NCI-H748 (cell line): ENCODE results near the gene TRIM62.
"Not testable (repeated sequence)": the region's sequence is repeated elsewhere in the genome, so short reads cannot be mapped to it uniquely, and the experiment has no call there.

Source experiments
- DNase-seq: peaks from one replicate; lab custom pipeline; 2025; ENCODE audit not compliant: unreplicated experiment; lab: John Stamatoyannopoulos, UW

The TRIM62 gene

DNA sequence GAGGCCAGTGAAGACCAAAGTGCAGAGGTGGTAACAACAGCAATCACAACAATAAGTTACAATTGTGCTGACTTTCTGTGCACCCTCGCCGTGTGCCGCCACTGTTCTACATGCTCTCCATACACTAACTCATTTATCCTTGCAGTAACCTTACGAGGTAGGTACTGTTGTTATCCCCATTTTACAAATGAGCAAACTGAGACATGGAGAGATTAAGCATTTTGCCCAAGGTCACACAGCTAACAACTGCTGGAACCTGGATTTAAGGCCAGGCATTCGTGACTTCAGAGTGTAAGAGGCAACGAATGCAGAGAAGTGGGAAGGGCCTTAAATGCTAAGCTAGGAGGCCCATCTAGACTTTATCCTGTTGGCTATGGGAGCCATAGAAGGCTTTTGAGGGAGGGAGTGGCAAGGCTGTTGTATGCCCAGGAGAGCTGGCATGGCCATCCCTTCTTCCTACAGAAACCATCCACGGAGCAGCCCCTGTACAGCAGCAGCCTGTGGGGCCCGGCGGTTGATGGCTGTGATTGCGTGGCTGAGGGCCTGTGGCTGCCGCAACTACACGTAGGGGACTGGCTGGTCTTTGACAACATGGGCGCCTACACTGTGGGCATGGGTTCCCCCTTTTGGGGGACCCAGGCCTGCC lies 64.3 kb downstream of the TRIM62 start:
- DNase-seq, result no peak

GRCh38 chr1:33111965-33112364 lies 69.9 kb downstream of the TRIM62 start:
- no peak for DNase-seq

DNA sequence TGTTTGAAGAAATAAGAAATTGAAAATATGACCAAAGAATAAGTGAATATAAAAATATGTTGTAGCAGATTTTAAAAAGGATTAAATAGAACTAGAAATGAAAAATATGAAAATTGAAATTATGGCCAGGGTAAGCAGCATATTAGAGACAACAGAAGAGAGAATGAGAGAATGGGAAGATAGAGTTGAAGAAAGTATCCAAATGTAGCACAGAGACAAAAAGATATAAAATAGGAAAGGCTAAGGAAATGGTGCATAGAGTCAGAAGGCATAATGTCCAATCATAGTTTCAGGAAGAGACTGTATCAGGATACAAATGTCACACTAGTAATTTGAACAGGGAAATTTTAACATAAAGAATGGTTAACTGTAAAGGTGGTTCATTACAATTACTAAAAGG lies 71.4 kb downstream of the TRIM62 start:
- no peak for DNase-seq

GRCh38 chr1:33100119-33100415 lies 81.8 kb downstream of the TRIM62 start:
- not testable (repeated sequence) for DNase-seq

GRCh38 chr1:33099290-33100118 lies 82.3 kb downstream of the TRIM62 start:
- DNase-seq, result no peak

DNA sequence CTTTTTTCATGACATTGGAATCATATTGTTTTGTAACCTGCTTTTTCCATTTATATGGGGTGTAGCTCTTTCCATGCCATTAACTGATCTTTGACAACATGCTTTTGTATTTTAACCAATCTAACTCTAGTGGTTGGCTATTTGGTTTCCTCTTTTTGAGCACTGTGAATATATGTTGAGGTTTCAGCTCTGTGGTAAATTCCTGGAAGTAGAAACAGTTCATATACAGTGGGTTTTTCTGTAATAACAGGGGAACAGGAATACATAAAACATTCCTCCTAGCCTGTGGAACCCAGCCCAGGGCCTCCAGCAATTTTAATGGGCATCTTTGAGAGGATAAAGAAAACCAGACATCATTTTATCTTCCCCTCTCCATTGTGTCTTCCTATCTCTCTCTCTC lies 83.5 kb downstream of the TRIM62 start:
- DNase-seq, result no peak

DNA sequence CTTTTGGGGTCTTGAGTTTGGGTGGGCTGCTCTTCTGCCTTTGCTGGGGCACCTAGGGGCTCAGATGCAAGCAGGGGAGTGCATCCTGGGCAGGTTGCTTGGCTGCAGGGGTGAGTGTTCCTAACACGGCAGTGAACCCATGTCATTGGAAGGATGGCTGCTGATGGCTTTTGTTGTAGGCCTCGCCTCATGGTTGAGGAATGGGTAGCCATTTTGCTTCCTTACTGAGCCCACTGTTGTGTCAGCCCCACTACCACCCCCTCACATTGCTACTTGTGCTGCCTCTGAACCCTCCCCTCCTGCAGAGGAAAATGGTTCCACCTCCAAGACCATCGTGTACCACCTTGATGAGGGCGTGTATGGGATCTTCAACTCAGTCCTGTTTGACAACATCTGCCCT lies 84.1 kb downstream of the TRIM62 start:
- DNase-seq, result no peak

DNA sequence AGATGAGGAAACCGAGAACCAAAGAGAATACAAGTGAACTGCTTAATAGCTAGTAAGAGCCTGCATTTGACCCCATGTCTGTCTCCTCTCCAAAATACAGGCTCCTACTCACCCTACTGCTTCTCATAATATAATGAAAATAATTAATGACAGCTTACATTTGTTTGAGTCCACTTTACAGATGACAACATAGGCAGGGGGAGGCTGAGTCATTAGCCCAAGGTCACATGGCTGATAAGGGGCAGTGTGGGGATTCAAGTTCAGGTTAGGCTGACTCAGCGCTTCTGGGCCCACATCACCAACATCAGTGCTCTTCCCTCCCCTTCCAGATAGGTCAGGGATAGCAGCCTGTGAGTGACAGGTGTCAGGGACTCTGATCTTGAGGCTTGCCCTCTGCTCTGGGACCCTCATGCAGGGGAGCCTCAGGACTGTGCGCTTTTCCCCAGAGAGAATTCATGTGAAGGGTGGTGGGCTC lies 84.7 kb downstream of the TRIM62 start:
- DNase-seq, result no peak

GRCh38 chr1:33096363-33097005 lies 85.4 kb downstream of the TRIM62 start:
- no peak for DNase-seq
